Sigmoid colon (tissue), 7 donors: Measurements from ENCODE around the gene COLEC11. TPM values are rescaled to one million over a fixed set of nuclear protein-coding genes. Genes with fewer than 3 reads are reported as not detected.
"Not testable (repeated sequence)": the region's sequence is repeated elsewhere in the genome, so short reads cannot be mapped to it uniquely, and the experiment has no call there.

Experiments used
- DNase-seq: peaks from one replicate; pipeline ENCODE4 v3.0.0-alpha.2; 2019
- H3K27ac ChIP-seq, 4 donors: fragments of 200-600 bp; sonication (generic); one replicate each; pipeline ENCODE4 v1.5.1; 2016 to 2019; ENCODE audit warnings: mild to moderate bottlenecking in 1 of 4
- H3K27me3 ChIP-seq, 3 donors: fragments of 200-600 bp; sonication (generic); one replicate each; pipeline ENCODE4 v1.5.1; 2019; ENCODE audit warnings: mild to moderate bottlenecking in 1 of 3
- H3K36me3 ChIP-seq, 4 donors: fragments of 200-600 bp; sonication (generic); one replicate each; pipeline ENCODE4 v1.5.1; 2016 to 2019
- H3K4me1 ChIP-seq, 4 donors: fragments of 200-600 bp; sonication (generic); one replicate each; pipeline ENCODE4 v1.5.1; 2017 to 2019
- H3K4me3 ChIP-seq, 4 donors: fragments of 200-600 bp; sonication (generic); one replicate each; pipeline ENCODE4 v1.5.1; 2017 to 2019; ENCODE audit warnings: mild to moderate bottlenecking in 2 of 4, moderate library complexity in 1 of 4
- H3K9me3 ChIP-seq, 4 donors: fragments of 200-600 bp in 3 of 4; sonication (generic) in 3 of 4; one replicate each; pipeline versions ENCODE4 v1.5.1 to v1.6.1; 2013 to 2019
- CTCF ChIP-seq, 4 experiments: fragments of 450-650 bp in 3 of 4; fragments of 200-600 bp in 1 of 4; IDR thresholded peaks; one replicate each; pipeline ENCODE4 v1.5.1; 2016 to 2019; ENCODE audit warnings: antibody characterized with exemption in 4 of 4, mild to moderate bottlenecking in 3 of 4, moderate library complexity in 2 of 4
- EP300 ChIP-seq, 4 donors: sonication (generic); formaldehyde crosslinking; IDR thresholded peaks; one replicate each; pipeline ENCODE4 v1.6.1; 2017; ENCODE audit warnings: antibody characterized with exemption in 4 of 4
- POLR2A ChIP-seq, 2 donors: fragments of 450-650 bp; IDR thresholded peaks; one replicate each; pipeline ENCODE4 v1.6.1; 2016; ENCODE audit warnings: antibody characterized with exemption in 2 of 2, mild to moderate bottlenecking in 2 of 2, moderate library complexity in 2 of 2
- POLR2AphosphoS5 ChIP-seq, 4 donors: sonication (generic); formaldehyde crosslinking; IDR thresholded peaks; one replicate each; pipeline ENCODE4 v1.6.1; 2017; ENCODE audit warnings: antibody characterized with exemption in 4 of 4
- WGBS, 2 donors: extraction: QIAGEN DNeasy Blood & Tissue Kit; methylation state at CpG; one replicate each; pipeline ENCODE4 v1.1.7; 2013; 5-methylcytosine and 5-hydroxymethylcytosine counted together
- intact Hi-C: fragments of 100-400 bp; cut with DNase I; formaldehyde crosslinking; loops from one replicate; pipeline ENCODE4 v1.15.1; 2023
- polyA plus RNA-seq, 3 donors: library from polyadenylated mRNA; stranded (reverse); fragments of 200-250 nt; gene quantifications; one replicate each; pipeline ENCODE4 v1.2.3, GENCODE V29; 2013
- total RNA-seq, 4 donors: library from RNA; depleted of rRNA; stranded (reverse); fragments of >200 nt; gene quantifications; one replicate each; pipeline ENCODE4 v1.1.0, GENCODE V29; 2016
- donor health status: healthy with polysubstance abuse.
- donor health status: Bipolar disorder and iron deficiency.
- donor health status: healthy.

The COLEC11 gene
- total and polyA plus RNA-seq, 7 donors: 0.92 to 8.2 (median 2.9) TPM

- peaks cover 0 to 3% (median 2%) of the 10 kb centered on the region in 4 donors for H3K4me1 ChIP-seq
- 70 to 72% methylated on average over 36 of the region's 36 CpGs for WGBS, 2 donors
- TF ChIP-seq EP300 (IDR thresholded peaks at IDR 0.05): no peak
- no peak for TF ChIP-seq CTCF (IDR thresholded peaks at IDR 0.05)
- TF ChIP-seq POLR2A (IDR thresholded peaks at IDR 0.05): no peak
- no peak for TF ChIP-seq POLR2AphosphoS5 (IDR thresholded peaks at IDR 0.05)
- no peak overlapping the region for H3K4me3 ChIP-seq
- no peaks in the 10 kb centered on the region for H3K9me3 ChIP-seq
- H3K27me3 ChIP-seq: no peaks in the 10 kb centered on the region
- intact Hi-C loops: no loop called here
- no peak for DNase-seq
- H3K36me3 ChIP-seq: no peaks in the 10 kb centered on the region
- no peak overlapping the region for H3K27ac ChIP-seq
Observed at GRCh38 chr2:3656762-3657721, 62.1 kb downstream of the COLEC11 start.

GRCh38 chr2:3657881-3658280 is 63.0 kb downstream of the COLEC11 start, which contains the start of gene ALLC:
ALLC (plus strand) TSS chr2:3658200; CDS start chr2:3671158, 12,958 bp downstream.
- H3K27ac ChIP-seq: no peak within 1 kb of the TSS
- DNase-seq: no peak
- no peaks in the 10 kb centered on the region for H3K4me1 ChIP-seq
- H3K36me3 ChIP-seq: no peaks in the 10 kb centered on the region
- no peak for TF ChIP-seq POLR2A (IDR thresholded peaks at IDR 0.05)
- TF ChIP-seq EP300 (IDR thresholded peaks at IDR 0.05): no peak
- no peak for TF ChIP-seq POLR2AphosphoS5 (IDR thresholded peaks at IDR 0.05)
- TF ChIP-seq CTCF (IDR thresholded peaks at IDR 0.05): no peak
- intact Hi-C loops: no loop called here
- no peak within 1 kb of the TSS for H3K4me3 ChIP-seq
- H3K27me3 ChIP-seq: no peaks in the 10 kb centered on the region
- WGBS, 2 donors: 88 to 93% methylated on average over 7 of the region's 7 CpGs
- H3K9me3 ChIP-seq: no peaks in the 10 kb centered on the region

GRCh38 chr2:3659447-3660432 is 64.8 kb downstream of the COLEC11 start:
- no peaks in the 10 kb centered on the region for H3K9me3 ChIP-seq
- H3K36me3 ChIP-seq: no peaks in the 10 kb centered on the region
- no peak overlapping the region for H3K4me3 ChIP-seq
- intact Hi-C loops: no loop called here
- 77 to 82% methylated on average over 26 of the region's 26 CpGs for WGBS, 2 donors
- DNase-seq: peak; percentile 51
- no peaks in the 10 kb centered on the region for H3K4me1 ChIP-seq
- no peak for TF ChIP-seq EP300 (IDR thresholded peaks at IDR 0.05)
- TF ChIP-seq POLR2AphosphoS5 (IDR thresholded peaks at IDR 0.05): no peak
- no peak for TF ChIP-seq POLR2A (IDR thresholded peaks at IDR 0.05)
- no peak for TF ChIP-seq CTCF (IDR thresholded peaks at IDR 0.05)
- H3K27me3 ChIP-seq: no peaks in the 10 kb centered on the region
- peak overlapping the region in 1 of 4 donors; percentile 23 for H3K27ac ChIP-seq

DNA sequence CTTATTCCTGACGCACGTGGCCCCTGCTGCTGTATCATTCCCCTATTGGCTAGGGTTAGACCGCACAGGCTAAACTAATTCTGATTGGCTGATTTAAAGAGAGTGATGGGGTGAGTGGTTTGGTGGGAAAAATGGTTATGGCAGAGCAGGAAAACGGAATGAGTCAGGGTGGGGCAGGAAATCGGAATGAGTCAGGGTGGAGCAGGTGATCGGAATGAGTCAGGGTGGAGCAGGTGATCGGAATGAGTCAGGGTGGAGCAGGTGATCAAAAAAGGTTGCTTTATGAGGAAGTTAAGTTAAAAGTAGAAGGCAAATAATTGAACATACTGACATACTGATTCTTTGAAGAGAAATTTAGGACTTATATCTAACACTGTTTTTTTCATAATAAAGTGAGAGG is 65.7 kb downstream of the COLEC11 start:
- 46 to 77% methylated on average over 7 of the region's 7 CpGs for WGBS, 2 donors
- H3K36me3 ChIP-seq, intact Hi-C loops, DNase-seq, H3K9me3 ChIP-seq, H3K4me3 ChIP-seq, H3K27ac ChIP-seq, H3K27me3 ChIP-seq, H3K4me1 ChIP-seq: not testable (repeated sequence)
